K562 (cell line): ENCODE measurements around the gene PTPN7. TPM values are rescaled to one million over a fixed set of nuclear protein-coding genes. Genes with fewer than 3 reads are reported as not detected.

Source experiments
- CEBPG ChIP-seq, 3 experiments: fragments of 200-800 bp in 1 of 3; sonication (Bioruptor generic) in 1 of 3; sonication (generic) in 1 of 3; formaldehyde crosslinking in 1 of 3; IDR thresholded peaks in 2 of 3; conservative IDR thresholded peaks in 1 of 3; 2 replicates each; pipeline versions ENCODE4 v1.6.1 to v1.8.0; 2016 to 2022; ENCODE audit warnings: missing compliant biosample characterization in 2 of 3, missing genetic modification characterization in 2 of 3, mild to moderate bottlenecking in 1 of 3, missing genetic modification reagents in 1 of 3
- ELK1 ChIP-seq: sonication (generic); formaldehyde crosslinking; IDR thresholded peaks from 2 replicates; pipeline ENCODE4 v1.8.1; 2022; ENCODE audit warnings: missing genetic modification reagents
- HCFC1 ChIP-seq: IDR thresholded peaks from 2 replicates; pipeline ENCODE4 v1.6.1; 2012; ENCODE audit warnings: low read depth, low read length, improper control_type of control experiment
- HDAC6 ChIP-seq: IDR thresholded peaks from 2 replicates; pipeline ENCODE4 v1.6.1; 2012; ENCODE audit warnings: low read depth, mild to moderate bottlenecking, control low read depth, inconsistent platforms, low read length, moderate library complexity
- MEIS2 ChIP-seq: fragments of 450-650 bp; IDR thresholded peaks from 2 replicates; pipeline ENCODE4 v1.6.1; 2014; ENCODE audit warnings: mild to moderate bottlenecking; ENCODE audit not compliant: partially characterized antibody
- NCOA4 ChIP-seq: fragments of 450-650 bp; IDR thresholded peaks from 2 replicates; pipeline ENCODE4 v1.6.1; 2018; ENCODE audit warnings: mild to moderate bottlenecking; ENCODE audit not compliant: partially characterized antibody
- PML ChIP-seq: IDR thresholded peaks from 2 replicates; pipeline ENCODE4 v1.6.1; 2012; ENCODE audit warnings: low read length, inconsistent platforms
- PTRF ChIP-seq: fragments of 450-650 bp; IDR thresholded peaks from 2 replicates; pipeline ENCODE4 v1.6.1; 2016; ENCODE audit warnings: mild to moderate bottlenecking, missing genetic modification characterization, missing compliant biosample characterization
- PTTG1 ChIP-seq: fragments of 450-650 bp; IDR thresholded peaks from 2 replicates; pipeline ENCODE4 v1.6.1; 2016; ENCODE audit warnings: low read depth, mild to moderate bottlenecking, missing genetic modification characterization, missing compliant biosample characterization
- RFX7 ChIP-seq: fragments of 250-450 bp; sonication (Bioruptor Pico); IDR thresholded peaks from 2 replicates; pipeline ENCODE4 v1.5.1; 2021; ENCODE audit warnings: mild to moderate bottlenecking
- SAFB2 ChIP-seq: fragments of 200-400 bp; formaldehyde crosslinking; IDR thresholded peaks from 2 replicates; pipeline ENCODE4 v1.6.1; 2018; ENCODE audit warnings: borderline replicate concordance, low read length, low read depth, moderate library complexity; ENCODE audit not compliant: severe bottlenecking
- SETDB1 ChIP-seq: IDR thresholded peaks from one replicate; pipeline ENCODE4 v1.6.1; 2012; ENCODE audit warnings: low read length, control low read depth, inconsistent platforms
- SIRT6 ChIP-seq: IDR thresholded peaks from one replicate; pipeline ENCODE4 v1.6.1; 2012; ENCODE audit warnings: low read depth, mild to moderate bottlenecking, control low read depth, inconsistent platforms, low read length, moderate library complexity
- SMARCA5 ChIP-seq: fragments of 450-650 bp; IDR thresholded peaks from 2 replicates; pipeline ENCODE4 v1.6.1; 2016
- TAF7 ChIP-seq: fragments of 450-650 bp; IDR thresholded peaks from 2 replicates; pipeline ENCODE4 v1.6.1; 2016; ENCODE audit warnings: missing genetic modification characterization, missing compliant biosample characterization
- TARDBP ChIP-seq: fragments of 450-650 bp; IDR thresholded peaks from 2 replicates; pipeline ENCODE4 v1.6.1; 2016
- TFE3 ChIP-seq: fragments of 450-650 bp; formaldehyde crosslinking; IDR thresholded peaks from 2 replicates; pipeline ENCODE4 v1.4.0; 2020; ENCODE audit warnings: mild to moderate bottlenecking, mixed read lengths
- ZNF253 ChIP-seq: fragments of 250-450 bp; sonication (Bioruptor Pico); conservative IDR thresholded peaks from 2 replicates; pipeline ENCODE4 v1.6.1; 2021; ENCODE audit warnings: mild to moderate bottlenecking
- ZNF57 ChIP-seq: fragments of 450-650 bp; formaldehyde crosslinking; IDR thresholded peaks from 2 replicates; pipeline ENCODE4 v1.4.0; 2020; ENCODE audit warnings: mild to moderate bottlenecking, moderate library complexity
- ZNF592 ChIP-seq: fragments of 450-650 bp; IDR thresholded peaks from 2 replicates; pipeline ENCODE4 v1.6.1; 2017; ENCODE audit warnings: antibody characterized with exemption, mild to moderate bottlenecking
- polyA plus RNA-seq, 8 experiments: library from polyadenylated mRNA; depleted of rRNA in 4 of 8; stranded (reverse) in 5 of 8; unstranded in 3 of 8; fragments of >200 nt; fragmentation: Nextera tagmentation in 2 of 8; fragmentation: Illumina TruSeq in 1 of 8; extraction: Ambion mirVana in 2 of 8; extraction: Trizol in 1 of 8; gene quantifications; 2 replicates each; pipeline versions ENCODE4 v1.2.1 to v1.2.3, GENCODE V29; 2011 to 2014; ENCODE audit warnings: inconsistent platforms in 1 of 8, missing spikeins in 1 of 8
- total RNA-seq, 7 experiments: library from RNA; depleted of rRNA in 6 of 7; stranded (reverse); fragments of >200 nt in 6 of 7; fragmentation: Illumina TruSeq in 2 of 7; extraction: Trizol in 2 of 7; gene quantifications; 2 replicates each; pipeline versions ENCODE4 v1.2.1 to v1.2.3, GENCODE V29; 2011 to 2021; ENCODE audit warnings: low replicate concordance in 1 of 7

The PTPN7 gene
- total and polyA plus RNA-seq, 9 of the 15 experiments (the other 6 are each of a cell fraction or from before 2014, with no cell fraction given), result 18.7 to 144 (median 120) TPM

GRCh38 chr1:202164271-202165037 is 4.1 kb upstream of the PTPN7 start (continued):
- TF ChIP-seq SMARCA5, result 0 out of 2 replicates have a peak, but pooled peaks have one; percentile 51
- no peak for TF ChIP-seq NCOA4
- no peak for TF ChIP-seq CEBPG (CRISPR knock-in tag; IDR thresholded peaks at IDR 0.05)
- no peak for TF ChIP-seq CEBPG (tag; conservative IDR thresholded peaks at IDR 0.05 in 1 of 2, IDR thresholded peaks at IDR 0.05 in 1 of 2)
- no peak for TF ChIP-seq HCFC1
- TF ChIP-seq SIRT6, result no peak
- no peak for TF ChIP-seq PTRF (tag)
- TF ChIP-seq TAF7 (tag), result peak; percentile 52; the same call in 1 of the 2 replicates
- no peak for TF ChIP-seq SAFB2
- no peak for TF ChIP-seq TFE3 (CRISPR knock-in tag)
- TF ChIP-seq ZNF57, result no peak
- TF ChIP-seq RFX7 (CRISPR knock-in tag), result no peak
- no peak for TF ChIP-seq HDAC6
- TF ChIP-seq MEIS2, result no peak
- TF ChIP-seq ZNF253 (CRISPR knock-in tag), result no peak
- no peak for TF ChIP-seq ELK1 (CRISPR knock-in tag)
- TF ChIP-seq PML, result 0 out of 2 replicates have a peak, but pooled peaks have one; percentile 27
- no peak for TF ChIP-seq PTTG1 (tag)
- no peak for TF ChIP-seq TARDBP
- TF ChIP-seq ZNF592, result peak; percentile 97
- TF ChIP-seq SETDB1, result no peak
